ENCODE data around the gene CRB1.

CRB1 gene

DNA sequence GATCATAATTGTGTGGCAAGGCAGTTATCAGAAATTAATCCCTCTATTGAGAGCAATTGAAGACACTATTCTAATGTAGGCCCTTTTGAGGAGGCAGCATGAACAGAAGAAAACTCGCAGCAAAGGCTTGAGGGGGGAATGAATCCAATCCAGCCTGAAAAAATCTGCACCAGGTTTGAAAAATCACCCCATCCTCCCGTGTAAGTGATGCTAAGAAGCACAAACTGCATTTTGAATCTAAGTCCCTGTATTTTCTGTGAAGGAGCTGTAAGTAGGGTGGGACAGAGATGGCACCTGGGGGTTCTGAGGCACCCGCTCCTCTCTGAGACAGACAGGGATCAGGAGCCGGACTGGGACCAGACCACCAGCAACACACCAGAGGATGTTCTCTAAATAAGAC is at the start of gene CRB1:
CRB1 (plus strand) TSS at position 241 of the 400 bp plus-strand sequence. CDS start 161 bp downstream, outside the sequence.
- no peak for DNase-seq (ENCODE audit: low read depth in 1 of 2, low spot score in 1 of 2)

DNA sequence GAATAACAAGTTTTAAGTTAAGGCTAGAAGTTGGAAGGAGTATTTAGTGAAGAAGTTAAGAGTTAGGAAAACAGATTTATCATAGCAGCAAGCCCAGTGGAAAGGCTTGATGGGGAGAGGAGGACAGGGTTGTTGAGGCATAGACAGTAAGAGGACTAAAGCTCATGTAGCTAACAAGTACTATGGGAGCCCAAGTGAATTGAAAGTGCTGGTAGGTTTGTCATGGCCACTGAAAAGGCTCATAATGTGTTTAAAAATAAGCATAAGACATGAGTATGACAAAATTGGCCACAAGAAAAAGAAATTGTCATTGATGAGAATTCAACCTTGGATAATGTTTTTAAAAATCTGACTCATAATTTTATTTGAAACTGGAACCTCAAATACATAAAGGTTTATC is 49.2 kb upstream of the CRB1 start:
- no peak for DNase-seq (ENCODE audit: low read depth in 1 of 2, low spot score in 1 of 2)

DNA sequence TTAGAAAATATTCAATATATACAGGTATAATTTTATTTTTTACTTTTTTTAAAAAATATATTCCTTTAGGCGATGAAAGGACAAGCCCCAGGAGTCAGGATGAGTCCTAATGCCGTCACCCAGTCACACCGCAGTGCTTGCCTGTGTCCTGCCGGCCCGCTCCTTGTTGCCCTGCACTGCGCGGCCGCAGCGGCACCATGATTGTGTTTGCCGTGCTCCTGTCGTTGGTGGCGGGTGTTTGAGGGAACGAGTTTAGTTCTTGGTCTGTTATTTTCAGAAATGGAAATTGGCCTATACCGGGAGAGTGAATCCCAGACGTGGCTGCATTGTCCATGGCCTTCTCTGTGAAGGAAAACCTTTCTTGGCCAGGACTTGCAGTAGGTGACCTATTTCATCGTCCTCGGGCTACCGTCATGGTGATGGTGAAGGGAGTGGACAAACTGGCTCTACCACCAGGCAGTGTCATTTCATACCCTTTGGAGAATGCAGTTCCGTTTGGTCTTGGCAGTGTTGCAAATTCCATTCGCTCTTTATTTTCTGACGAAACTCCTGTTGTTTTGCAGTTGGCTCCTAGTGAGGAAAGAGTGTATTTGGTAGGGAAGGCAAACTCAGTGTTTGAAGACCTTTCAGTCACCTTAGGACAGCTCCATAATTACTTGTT is 45.9 kb upstream of the CRB1 start:
- no peak for DNase-seq (ENCODE audit: low read depth in 1 of 2, low spot score in 1 of 2)

DNA sequence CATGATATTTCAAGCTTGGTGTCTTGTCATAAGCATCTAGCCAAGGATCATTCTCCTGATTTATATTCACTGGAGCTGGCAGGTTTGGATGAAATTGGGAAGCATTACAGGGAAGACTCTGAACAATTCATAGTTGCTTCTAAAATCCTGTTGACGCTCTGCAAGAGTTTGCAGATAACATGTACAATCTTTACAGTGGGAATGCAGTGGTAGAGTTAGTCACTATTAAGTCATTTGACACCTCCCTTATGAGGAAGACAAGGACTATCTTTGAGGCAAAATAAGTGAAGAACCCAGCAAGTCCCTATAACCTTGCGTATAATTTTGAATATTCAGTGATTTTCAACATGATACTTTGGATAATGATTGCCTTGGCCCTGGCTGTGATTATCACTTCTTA is 45.3 kb upstream of the CRB1 start:
- no peak for DNase-seq (ENCODE audit: low read depth in 1 of 2, low spot score in 1 of 2)

DNA sequence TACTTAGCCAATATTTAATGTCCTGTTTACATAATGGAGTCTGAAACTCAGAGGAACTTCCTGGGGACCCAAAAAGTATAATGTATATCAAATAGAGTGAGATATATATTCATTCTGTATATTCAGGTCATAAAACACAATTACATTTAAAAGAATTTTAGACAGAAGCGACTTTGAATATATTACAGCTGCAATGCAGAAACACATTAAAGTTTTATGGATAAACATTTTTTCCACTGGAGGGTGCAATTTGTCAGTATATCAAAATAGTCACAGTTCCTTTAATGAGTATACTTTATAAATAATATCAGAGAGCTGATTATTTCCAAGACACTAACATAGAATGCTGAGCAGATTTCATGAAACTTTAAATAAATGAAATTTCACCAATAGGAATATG is 43.9 kb upstream of the CRB1 start:
- no peak for DNase-seq (ENCODE audit: low read depth in 1 of 2, low spot score in 1 of 2)

DNA sequence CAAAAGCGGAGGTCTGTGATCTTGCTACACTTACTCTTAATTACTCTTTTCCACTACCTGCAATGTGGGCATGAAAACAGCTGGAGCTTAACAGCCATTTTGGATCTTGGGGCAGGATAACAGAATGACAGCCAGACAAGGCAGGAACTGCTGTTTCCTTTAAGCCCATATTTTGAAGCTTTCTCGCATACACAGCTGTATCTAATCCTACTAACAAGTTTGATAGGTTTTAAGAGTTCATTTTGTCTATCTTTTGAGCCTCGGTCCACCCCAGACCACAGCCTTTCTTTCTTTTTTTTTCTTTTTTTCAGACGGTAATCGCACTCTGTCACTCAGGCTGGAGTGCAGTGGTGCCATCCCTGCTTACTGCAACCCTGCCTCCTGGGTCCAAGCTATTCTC is 42.4 kb upstream of the CRB1 start:
- no peak for DNase-seq (ENCODE audit: low read depth in 1 of 2, low spot score in 1 of 2)

DNA sequence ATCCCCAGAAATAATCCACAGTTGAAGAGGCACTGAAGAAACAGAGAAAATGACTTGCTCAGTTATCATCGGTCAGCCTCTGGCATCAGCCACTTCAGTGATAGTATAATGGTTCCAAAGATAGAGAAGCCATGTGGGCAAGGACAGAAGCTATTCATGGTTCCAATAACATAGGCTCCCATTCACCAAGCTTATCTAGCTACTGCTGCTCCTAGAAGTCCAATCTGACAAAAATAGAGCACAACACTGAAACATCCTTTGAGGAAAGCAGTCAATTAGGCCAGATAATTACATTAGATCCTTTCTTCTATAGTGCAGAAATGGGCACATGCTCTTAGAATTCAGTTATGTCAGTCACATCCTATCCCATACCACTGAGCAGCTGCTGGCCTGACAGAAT is 33.5 kb upstream of the CRB1 start:
- no peak for DNase-seq (ENCODE audit: low read depth in 1 of 2, low spot score in 1 of 2)

DNA sequence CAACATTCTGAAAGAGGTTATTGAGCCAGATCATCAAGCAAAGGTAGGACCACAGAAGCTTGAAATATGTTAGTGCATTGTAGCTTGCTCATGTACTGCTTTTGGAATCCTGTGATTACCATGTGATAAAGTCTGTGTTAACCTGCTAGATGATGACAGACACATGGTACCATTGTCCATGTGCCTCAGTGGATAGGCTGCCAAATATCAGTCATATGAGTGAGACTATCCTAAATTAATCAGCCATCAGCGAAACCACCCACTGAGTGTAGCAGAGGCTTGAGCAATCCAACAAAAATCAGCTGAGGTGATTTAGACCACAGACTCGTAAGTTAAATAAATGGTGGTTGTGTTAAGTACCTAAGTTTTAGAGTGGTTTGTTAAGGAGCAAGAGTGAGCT is 32.7 kb upstream of the CRB1 start:
- no peak for DNase-seq (ENCODE audit: low read depth in 1 of 2, low spot score in 1 of 2)

DNA sequence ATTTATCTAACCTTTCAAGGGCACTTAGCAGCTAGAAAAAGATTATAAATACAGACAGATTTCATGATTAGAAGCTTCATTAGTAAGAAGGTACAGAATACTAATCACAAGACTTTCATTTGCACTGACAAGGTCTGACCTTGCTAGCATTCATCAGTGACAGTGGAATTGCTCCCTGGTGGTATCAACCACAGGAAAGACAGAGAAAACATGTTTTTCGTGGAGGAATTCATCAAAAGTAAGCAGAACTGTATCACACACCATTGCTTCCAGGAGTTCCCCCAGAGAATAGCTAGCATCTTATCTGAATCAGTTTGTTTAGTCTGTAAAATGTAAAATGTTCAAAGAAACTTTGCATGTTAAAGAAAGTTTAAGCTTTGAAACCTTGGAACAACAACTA is 20.6 kb upstream of the CRB1 start:
- DNase-seq (ENCODE audit: low read depth in 1 of 2, low spot score in 1 of 2), result no peak

DNA sequence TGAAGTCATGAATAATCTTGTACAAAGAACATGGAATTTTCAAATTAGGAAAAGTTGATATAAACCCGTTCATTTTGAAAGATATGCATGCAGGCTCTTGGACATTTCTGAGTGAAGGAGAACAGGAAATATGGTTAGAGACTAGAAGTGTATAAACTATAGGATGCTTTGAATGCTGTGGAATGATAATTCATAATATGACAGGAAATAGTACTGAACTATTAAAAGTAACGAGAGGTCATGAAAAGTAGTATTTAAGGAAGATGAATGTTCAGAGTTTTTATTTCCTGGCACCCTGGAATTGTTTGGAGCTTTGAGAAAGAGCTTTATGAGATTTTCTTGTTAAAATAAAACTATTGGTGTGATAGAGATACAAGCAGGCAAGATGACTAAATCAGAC is 18.7 kb upstream of the CRB1 start:
- no peak for DNase-seq (ENCODE audit: low read depth in 1 of 2, low spot score in 1 of 2)

DNA sequence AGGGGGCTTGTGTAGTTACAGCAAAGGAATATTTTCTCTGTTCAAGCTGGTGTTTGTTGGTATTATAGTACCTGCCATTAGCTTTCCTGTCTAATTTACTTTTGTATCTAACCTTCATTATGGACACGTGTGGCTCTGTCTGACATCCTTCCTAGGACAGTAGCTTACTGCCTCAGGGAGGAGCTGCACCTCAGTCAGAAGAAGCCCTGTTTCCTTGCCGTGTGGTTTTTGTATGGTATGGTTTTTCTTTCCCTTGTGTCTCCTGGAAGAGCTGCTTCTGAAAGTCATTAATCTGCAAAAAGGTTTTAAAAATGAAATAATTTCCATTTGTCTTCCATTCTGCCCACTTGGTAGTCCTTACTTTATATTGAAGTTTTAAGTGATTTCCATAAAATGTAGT is 17.4 kb upstream of the CRB1 start:
- DNase-seq (ENCODE audit: low read depth in 1 of 2, low spot score in 1 of 2), result no peak

DNA sequence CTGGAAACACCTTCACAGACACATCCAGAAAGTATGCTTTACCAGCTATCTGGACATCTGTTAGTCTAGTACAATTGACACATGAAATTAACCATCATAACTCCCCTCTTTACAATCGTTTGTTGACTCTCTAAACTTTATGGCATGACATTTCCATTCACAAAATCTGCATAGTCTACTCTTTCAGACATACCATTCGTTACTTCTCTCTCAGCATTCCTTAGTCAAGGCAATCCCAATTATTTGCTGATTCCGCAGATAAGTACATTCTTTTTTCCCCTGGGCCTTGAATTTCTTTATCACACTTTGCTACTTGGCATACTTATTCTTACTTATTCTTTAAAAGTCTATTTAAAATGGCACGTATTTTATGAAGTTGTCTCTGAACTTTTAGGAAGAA is 15.1 kb upstream of the CRB1 start:
- no peak for DNase-seq (ENCODE audit: low read depth in 1 of 2, low spot score in 1 of 2)

DNA sequence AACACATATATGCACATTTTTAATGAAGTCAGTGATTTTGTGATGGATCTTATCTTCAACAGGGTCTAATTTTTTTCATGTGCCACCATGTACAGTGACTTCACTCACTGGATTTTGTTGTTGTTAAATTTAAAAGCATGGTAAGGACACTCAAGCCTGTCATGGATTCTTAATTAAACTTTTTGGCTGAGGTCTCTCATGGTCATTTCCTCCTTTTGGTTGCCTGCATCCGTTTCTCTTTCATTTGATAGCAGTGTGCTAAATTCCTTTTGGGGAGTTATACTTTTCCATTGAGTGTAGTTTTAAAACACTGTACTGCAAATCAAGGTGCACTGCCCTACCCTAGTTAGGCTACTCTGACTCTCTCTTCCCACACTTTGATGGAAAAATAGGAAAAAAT is 13.2 kb upstream of the CRB1 start:
- DNase-seq (ENCODE audit: low read depth in 1 of 2, low spot score in 1 of 2), result no peak

DNA sequence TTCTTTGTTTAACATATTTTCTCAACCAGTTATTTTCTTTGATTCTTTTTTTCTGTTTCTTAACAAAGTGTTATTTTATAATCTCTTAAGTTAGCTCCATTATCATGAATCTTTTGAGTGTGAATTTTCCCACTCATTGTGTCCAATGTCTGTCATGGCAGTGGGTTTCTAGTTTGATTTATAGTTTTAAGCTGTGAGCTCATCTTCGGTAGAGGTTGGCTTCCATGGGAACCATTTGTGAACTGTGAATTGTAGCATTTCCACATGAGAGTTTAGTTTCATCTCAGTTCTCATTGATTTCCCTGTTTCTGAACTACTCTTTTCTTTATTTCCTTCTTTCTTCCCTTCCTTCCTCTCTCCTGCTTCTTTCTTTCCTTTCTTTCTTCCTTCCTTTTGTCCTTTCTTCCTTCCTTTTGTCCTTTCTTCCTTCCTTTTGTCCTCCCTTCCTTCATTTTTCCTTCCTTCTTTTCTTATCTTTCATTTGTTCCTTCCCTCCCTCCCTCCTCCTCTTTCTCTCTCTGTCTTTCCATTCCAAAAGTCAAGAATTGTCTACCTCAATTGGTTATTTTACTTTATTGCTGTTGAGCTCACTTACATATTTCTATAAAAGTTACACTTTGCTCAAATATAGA is 3.0 kb upstream of the CRB1 start:
- no peak for DNase-seq (ENCODE audit: low read depth in 1 of 2, low spot score in 1 of 2)

DNA sequence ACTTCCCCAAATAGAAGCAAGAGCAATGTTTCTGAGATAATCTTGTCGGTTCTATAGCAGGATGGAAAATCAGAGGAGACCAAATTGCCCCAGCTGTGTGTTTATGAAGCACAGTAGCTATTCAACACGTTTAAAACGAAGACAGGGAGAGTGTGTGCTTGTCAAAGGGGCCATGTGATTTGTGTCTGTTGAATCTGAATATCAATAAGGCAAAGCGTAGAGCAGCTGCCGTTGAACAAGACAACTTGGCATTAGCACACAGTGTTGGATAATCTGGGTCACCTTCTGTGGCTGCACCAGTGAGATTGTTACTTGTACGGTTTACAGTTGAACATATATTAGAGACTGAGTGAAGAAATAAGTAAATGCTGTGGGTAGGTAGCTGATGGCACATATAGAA is 1.0 kb downstream of the CRB1 start:
- DNase-seq (ENCODE audit: low read depth in 1 of 2, low spot score in 1 of 2), result no peak

DNA sequence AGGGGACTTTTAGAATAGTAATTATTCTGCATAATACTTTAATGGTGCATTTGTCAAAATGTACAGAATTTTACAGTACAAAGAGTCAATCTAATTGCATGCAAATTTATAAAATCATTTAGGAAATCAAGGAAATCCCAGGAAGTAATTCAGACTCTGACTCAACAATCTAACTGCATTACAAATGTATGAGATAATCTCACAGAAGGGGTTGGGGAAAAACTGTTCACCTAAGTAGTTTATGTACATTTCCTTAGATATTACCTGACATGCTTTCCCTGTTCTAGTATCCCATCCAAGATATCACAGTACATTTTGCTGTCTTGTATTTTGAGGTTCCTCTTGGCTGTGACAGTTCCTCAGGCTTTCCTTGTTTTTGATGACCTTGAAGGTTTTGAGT is 4.7 kb downstream of the CRB1 start:
- DNase-seq (ENCODE audit: low read depth in 1 of 2, low spot score in 1 of 2), result no peak

DNA sequence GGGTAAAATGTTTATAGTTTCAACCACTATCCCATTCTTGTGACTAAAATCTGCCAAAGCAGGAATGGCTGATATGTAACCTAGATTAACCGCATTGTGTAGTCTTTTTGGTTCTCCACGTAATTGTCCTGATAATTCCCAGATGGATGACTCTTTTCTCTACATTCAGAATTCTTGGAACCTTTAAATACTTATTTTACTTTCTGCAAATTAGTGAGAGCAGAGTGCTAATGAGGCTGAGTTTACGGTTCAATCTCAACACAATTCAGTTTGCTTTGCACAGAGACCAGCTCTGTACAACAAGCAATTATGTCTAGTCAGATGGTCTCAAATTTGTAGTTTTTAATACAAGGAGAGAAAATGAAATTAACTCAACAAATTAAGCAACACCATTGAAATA is 9.1 kb downstream of the CRB1 start:
- no peak for DNase-seq (ENCODE audit: low read depth in 1 of 2, low spot score in 1 of 2)

DNA sequence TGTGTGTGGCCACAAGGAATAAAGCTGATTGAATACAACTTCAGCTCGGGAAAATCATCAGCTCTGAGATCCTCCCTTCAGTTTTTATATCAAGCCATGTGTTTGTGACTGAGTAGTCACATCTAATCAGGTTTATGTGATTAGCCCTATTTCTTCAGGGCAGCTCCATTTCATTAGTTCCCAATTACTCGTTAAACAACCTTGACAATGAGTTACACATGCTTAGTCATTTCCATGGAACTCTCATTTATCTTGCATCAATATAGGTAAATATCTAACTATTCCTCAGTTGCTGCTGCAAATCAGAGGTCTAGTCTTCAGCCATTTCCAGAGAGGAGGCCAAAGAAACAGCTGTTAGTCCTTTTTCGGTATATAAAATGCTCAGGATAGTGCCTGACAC is 16.3 kb downstream of the CRB1 start:
- DNase-seq (ENCODE audit: low read depth in 1 of 2, low spot score in 1 of 2), result no peak

DNA sequence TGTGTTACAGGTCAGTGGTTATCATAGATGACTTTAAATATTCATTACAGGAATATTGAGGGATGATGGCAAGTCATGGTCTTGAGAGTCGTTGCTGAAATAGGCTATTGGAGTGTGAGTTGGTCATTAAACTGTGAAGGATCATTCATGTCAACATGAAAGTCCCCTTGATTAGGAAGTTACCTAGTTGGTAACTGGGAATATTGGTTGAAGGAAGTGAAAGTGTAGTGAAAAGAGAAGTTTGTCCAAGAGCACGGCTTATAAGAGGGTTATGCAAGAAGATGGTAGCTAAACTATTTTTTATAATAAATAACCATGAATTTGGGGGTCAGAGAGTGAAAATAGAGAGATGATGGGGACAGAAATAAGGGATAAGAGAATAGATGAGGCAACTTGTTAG is 16.9 kb downstream of the CRB1 start:
- DNase-seq (ENCODE audit: low read depth in 1 of 2, low spot score in 1 of 2), result no peak

DNA sequence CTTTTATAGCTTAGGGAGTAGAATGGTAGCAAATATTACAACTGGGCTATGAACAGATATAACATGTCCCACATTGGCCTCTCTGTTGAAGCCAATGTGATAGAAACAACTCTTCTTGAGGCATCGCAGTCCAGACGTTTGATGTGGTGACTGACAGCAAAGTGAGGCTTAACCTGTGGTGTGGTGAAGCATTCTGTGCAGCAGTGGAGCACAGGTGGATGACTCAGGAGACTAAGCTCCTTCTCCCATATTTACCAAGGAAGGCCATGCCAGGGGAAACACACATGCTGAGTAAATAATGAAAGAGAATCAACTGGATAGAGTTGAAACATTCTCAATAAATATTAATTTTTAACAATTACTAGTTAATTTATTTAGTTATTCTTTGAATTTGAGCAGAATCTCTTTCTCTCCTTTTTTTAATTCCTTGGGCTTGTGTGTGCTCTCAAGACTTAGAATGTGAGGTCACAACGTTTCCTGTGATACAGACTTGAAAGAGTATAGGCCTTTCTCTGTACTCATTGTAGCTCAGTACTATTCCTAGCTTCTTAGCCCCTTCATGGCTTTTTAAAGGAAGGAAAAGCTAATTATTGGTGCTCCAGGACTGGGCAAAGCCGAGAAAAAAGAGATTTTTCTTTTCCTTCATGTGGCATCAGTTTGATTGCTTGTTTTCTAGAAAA is 17.6 kb downstream of the CRB1 start:
- no peak for DNase-seq (ENCODE audit: low read depth in 1 of 2, low spot score in 1 of 2)

DNA sequence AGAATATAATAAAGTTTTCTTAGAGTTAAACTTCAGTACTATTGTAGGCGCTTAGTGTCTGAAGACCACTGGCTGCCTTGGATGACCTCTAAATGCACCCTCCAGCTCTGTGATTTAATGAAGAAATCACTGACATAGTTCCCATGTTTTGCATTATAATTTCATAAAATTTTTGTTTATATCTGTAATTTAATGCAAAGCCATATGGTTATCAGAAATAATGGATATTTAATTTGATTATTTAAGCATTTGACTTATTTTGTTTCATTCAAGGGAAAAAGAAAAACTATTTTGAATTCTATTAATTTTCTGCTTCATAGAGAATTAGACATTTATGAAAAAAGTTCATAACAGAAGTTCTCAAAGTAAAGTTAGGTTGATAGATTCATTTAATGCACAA is 18.6 kb downstream of the CRB1 start:
- no peak for DNase-seq (ENCODE audit: low read depth in 1 of 2, low spot score in 1 of 2)

DNA sequence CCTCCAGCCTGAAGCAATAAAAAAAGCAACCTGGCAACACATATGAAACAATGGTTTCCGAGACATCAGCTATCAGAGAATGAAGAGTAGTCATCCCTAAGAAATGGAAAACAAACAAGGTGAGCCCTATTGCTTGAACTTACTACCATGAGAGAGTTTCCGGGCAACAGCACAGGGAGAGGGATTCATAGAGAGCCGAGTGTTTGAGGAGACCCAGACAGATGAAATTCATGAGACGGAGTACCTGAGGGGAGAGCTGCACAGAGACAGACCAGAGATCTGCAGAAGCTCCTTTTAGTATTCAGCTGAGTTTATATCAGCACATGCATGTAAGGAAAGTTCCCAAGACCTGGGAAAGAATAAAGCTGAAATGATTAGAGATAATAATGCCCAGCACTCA is 19.8 kb downstream of the CRB1 start:
- no peak for DNase-seq (ENCODE audit: low read depth in 1 of 2, low spot score in 1 of 2)

DNA sequence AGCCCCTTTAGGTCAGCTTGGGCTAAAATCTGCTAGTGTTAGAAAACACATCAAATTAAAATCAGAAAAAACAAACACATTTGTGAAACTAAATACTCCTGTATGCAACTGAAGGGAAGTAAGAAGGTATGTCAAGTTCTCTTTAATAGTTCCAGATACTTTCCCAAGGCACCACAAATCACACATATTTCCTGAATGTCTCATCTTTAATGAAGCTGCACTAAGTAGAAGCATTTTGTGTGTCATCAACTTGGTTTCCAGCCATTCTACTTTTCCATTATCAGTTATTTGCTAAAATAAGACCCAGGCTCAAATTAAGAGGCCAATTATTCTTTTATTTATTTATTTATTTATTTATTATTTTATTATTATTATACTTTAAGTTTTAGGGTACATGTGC is 34.7 kb downstream of the CRB1 start:
- DNase-seq (ENCODE audit: low read depth in 1 of 2, low spot score in 1 of 2), result no peak
